Measurements from ENCODE around the gene BCAS2.

Gene BCAS2

DNA sequence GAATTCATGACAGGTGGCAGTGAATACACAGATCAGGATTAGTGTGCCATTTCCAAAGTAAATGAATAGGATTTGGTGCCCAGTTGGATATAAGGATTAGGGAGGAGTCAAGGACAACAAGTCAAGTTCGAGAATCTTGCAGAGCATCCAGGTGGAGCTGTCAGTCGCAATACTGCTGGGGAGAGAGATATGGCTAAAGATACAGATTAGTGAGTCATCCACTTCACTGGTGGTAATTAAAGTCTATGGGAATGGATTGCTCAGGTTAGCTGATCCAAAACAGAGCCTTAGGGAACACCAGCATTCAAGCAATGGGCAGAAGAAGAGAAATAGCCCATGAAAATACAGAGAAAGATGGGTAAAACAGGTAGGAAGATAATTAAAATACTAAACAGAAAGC, 26.8 kb downstream of the BCAS2 start:
- DNase-seq, result no peak

DNA sequence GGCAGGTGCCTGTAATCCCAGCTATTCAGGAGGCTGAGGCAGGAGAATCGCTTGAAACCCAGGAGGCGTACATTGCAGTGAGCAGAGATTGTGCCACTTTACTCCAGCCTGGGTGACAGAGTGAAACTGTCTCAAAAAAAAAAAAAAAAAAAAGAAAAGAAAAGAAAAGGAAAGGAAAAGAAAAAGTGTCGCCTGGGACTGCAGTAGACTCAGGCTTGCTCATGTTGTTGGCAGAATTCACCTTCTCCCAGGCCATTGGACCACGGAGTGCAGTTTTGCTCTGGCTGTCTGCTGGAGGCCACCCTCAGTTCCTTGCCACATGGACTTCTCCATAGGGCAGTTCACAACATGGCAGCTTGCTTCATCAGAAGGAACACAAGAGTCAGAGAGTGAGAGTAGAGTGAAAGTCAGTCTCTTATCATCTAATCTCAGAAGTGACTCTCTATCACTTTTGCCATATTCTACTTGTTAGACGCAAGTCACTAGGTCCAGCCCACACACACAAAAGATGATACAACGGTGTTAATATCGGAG, 29.2 kb downstream of the BCAS2 start:
- no peak for DNase-seq

DNA sequence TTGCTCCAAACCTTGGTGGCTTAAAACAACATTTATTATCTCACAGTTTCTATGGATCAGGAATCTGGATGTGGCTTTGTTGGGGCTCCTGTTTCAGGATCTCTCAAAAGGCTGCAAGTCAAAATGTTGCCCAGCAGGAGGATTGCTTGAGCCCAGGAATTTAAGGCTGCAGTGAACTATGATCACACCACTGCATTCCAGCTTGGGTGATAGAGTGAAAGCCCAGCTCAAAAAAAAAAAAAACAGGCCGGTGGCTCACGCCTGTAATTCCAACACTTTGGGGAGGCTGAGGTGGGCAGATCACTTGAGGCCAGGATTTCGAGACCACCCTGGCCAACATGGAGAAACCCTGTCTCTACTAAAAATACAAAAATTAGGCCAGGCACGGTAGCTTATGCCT, 30.0 kb downstream of the BCAS2 start:
- no peak for DNase-seq

DNA sequence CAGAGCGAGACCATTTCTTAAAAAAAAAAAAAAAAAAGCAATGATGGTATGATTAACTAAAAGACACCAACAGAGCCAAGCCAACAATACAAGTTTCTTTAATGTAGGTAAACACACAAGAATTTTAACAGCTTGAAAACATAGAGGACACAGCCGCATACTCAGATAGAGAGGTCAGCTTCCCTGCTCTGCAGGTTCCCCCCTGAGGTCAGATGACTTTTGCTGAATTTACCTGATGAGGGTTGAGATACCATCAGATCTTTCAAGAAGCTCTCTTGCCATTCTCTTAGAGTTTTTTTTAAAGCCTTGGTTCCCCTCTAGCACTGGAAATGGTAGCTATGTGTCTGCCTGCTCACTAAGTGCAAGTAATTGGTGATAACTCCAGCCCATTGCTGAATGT, 31.1 kb downstream of the BCAS2 start:
- DNase-seq, result no peak

DNA sequence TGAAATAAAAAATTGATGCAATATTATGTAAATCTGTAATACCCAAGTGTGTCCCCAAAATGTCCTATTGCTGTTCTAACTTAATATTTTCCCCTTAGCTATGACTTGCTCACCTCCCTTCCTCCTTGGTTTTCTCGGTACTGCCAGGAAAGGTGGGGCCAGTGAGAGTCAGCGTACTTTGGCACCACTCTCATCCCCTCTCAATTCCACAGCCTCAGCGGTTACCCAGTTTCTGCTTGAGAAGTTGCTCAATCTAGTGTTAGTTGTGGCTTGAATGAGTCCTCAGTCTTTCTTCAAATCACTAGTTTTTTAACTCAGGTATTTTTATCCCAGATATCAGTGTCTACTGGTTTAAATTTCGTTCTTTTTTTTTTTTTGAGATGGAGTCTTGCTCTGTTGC, 32.3 kb downstream of the BCAS2 start:
- no peak for DNase-seq

DNA sequence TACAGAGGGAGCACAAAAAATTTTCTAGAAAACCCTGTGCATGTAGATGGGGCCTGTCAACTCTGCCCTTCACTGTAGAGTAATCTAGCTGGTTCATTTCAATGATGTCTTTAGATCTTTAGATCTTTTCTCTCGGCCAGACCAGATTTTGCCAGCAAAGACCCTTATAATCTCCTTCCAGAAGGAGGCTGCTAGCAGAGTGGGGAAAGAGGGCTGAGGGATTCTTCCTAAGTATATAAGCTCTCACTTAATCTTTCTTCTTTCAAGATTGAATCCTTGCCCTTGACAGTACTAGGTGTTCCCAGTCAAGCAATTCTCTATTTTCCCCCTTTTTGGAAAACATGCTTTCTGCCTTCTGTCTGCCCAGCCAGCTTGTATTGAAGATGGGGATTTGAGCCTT, 34.3 kb downstream of the BCAS2 start:
- no peak for DNase-seq

DNA sequence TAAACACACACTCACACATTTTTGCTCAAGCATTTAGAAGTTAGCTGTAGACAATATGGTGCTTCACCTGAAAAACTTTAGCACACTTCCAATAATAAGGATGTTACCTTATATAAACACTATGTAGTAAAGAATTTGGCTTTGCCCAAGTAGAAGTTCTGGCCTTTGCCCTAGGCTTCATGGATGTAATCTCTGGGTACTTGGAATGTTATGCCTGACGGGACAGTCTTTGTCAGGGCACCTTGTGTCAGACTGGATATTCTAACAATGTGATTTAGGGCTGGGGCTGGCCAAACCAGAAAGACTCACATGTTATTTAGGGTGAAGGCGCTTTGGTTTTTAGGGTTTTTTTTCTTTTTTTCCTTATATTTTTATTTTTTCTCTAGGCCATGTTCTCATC, 35.6 kb downstream of the BCAS2 start:
- no peak for DNase-seq

DNA sequence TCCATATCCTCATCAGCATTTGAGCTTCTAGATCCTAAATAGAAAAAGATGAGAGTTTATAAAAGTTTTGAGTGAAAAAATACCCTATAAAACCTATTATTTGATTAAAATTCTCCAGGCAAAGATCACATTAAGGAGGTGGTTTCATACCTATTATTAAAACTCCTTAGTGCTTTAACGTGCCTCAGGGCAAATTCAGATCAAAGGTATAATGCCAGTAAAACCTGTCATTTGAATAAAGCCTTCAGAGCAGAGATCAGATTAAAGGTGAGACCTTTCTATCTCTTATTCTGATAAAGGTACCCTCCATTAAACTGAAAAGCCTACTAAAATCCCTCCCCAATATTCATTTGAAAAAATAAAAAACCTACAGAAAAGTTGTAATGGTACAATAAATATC, 36.1 kb downstream of the BCAS2 start:
- no peak for DNase-seq

DNA sequence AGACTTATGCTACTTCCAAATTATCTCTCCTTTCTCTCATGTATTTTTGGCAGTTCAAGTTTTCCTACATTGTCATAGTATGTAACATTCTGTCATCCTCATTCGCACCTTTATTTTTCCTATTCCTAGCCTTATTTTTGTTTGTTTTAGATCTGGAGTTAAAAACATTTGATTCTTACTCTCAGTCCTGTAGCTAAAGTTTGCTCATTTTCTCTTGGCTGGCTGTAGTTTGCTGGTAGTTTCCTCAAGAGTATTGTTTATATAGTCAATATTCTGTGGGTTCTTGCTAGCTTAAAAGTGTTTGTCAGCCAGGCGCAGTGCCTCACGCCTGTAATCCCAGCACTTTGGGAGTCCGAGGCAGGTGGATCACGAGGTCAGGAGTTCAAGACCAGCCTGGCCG, 40.6 kb downstream of the BCAS2 start:
- no peak for DNase-seq

DNA sequence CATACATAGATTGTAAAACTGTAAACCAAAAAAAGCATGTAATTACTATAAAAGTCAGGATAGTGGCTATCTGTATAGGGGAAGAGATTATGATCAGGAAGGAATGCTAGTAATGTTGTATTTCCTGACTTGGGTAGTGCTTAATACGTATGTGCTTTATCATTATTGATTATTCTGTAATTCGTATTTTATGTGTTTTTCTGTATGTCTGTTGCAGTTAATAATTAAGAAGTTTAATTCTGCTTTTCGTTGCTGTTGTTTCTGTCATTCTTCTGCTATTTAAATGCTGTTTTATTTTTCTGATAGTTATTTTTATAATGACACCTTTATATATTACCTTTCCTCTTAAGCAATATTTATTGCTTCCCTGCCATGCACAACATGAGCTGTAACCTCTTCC, 41.1 kb downstream of the BCAS2 start:
- DNase-seq, result no peak

DNA sequence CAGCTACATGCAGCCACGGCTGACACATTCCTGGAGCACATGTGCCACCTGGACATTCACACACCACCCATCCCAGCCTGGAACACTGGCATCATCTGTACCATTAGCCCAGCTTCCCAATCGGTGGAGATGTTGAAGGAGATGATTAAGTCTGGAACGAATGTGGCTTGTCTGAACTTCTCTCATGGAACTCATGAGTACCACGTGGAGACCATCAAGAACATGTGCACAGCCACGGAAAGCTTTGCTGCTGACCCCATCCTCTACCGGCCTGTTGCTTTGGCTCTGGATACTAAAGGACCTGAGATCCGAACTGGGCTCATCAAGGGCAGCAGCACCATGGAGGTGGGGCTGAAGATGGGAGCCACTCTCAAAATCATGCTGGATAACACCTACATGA, 45.4 kb downstream of the BCAS2 start:
- DNase-seq, result no peak

DNA sequence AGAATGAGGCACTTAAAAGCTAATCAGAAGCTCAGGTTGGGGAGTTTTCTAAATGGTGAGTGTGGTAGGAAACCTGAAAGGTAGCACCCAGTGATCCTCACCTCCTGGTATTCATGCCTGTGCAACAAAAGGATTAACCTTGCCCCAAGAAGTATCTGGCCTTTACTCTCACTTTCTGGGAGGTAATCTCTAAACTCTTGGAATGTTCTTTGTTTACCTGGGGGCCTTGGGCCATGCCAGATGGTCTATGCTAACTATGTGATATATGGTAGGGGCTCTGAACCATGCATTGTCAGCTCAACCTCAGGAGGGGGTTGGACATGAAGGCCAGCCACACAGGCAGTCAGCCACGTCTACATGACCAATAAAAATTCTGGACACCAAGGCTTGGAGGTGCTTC, 46.0 kb downstream of the BCAS2 start:
- no peak for DNase-seq

DNA sequence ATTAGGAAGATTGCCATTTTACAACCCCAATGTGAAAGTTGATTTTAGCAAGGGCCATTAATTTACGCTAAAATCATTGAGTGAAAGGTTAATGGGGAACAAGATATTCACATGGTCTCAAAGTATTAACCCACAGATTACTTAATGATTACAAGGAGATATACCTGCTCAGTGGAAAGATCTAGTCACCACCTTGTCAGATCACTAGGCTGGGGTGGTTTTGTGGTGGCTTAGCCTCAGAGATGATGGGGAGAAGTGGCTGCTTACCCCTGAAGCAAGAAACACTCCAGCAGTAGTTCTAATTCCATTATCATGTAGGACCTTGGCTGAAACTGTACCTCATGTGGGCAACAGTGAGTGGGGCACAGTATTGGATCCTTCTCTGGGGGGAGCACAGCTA, 50.3 kb downstream of the BCAS2 start:
- DNase-seq, result no peak

DNA sequence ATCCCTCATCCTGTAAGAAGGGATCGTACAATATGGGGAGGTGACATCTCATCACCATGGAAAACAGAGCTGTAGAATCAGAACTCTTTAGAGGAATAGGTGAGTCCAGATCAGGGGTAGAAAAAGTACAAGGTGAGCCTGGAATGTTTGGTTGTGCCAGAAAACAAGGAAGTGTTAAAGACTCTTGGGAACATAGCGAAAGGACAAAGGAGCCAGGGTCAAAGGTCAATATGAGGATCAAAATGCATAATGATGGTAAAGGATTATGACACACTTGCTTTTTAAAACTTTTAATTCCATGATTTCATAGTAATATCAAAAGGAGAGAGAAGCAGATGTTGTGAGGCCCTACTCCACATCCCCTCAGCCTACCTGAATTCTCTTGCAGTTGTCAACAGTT, 51.2 kb downstream of the BCAS2 start:
- no peak for DNase-seq

DNA sequence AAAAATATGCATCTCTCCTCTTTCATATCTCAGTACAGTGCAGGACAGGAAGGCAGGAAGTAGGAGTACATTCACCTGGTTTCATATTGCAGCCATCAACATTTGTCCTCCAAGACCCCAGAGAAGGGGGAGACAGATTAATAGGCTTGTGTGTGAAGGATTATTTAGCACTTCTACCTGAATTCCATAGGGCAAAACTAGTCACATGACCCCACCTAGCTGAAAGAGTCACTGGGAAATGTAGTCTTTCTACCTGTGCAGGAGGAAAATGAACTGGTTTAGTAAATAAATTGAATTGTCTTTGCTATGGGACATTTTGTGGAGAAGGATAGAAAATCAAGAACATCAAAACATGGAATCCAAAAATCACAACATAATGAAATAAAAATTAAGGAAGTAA, 56.5 kb downstream of the BCAS2 start:
- no peak for DNase-seq

DNA sequence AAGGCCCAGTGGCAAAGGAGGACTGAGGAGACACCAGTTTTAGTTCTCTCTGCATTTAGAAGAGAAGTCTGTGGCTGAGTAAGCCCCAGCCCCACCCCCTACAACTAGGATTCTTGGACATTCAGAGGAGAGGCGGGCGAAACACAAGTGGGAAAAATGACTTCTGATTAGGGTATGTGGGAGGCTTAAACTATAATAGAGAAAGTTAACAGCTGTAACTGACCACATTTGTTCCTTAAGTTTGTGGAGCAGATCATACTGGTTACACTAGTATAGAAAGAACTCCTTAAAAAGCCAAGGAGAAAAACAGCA, 59.2 kb downstream of the BCAS2 start:
- DNase-seq, result no peak

DNA sequence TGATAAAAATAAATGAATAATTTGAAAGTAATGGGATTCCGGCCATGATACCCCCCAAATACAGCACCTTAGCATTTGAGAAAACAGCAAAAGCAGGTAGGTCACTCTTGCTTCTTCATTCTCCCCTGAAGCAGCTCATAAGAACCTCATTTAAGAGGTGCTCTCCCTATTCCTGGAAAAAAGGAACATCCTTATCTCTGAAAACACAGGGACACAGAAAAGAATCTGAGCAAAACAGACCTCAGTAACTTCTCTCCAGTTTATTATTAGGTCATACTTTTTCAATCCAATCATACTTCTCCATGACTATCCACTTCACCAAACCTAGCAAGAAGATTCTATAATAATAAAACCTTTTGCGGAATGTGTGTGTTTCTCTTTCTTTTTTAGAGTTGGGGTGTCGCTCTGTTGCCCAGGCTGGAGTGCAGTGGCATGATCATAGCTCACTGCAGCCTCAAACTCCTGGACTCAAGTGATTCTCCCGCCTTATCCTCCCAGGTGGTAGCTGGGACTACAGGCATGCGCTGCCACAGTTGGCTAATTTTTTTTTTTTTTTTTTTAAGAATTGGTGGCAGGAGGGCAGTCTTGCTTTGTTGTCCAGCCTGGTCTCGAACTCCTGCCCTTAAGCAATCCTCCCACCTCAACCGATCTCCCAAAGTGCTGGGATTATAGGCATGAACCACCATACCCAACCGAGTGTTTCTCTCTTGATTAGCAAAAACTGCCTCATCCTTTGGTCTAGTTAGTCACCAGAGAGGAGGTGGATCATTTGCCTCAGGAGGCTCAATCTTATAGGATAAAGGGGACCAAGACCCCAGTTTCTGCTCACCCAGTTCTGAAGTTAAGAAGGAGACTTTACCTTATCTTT, 59.8 kb downstream of the BCAS2 start:
- no peak for DNase-seq

Measured in amniotic stem cell (primary cell).